HG02759 (cell line): ENCODE results near the gene NOC4L.
"Not testable (repeated sequence)": the region's sequence is repeated elsewhere in the genome, so short reads cannot be mapped to it uniquely, and the experiment has no call there.

ENCODE experiments used
- ATAC-seq: cut with Tn5 transposase; IDR thresholded peaks from one replicate; pipeline ENCODE4 v1.9.1; 2021; ENCODE audit warnings: mild to moderate bottlenecking, moderate library complexity; ENCODE audit not compliant: unreplicated experiment

NOC4L gene

DNA sequence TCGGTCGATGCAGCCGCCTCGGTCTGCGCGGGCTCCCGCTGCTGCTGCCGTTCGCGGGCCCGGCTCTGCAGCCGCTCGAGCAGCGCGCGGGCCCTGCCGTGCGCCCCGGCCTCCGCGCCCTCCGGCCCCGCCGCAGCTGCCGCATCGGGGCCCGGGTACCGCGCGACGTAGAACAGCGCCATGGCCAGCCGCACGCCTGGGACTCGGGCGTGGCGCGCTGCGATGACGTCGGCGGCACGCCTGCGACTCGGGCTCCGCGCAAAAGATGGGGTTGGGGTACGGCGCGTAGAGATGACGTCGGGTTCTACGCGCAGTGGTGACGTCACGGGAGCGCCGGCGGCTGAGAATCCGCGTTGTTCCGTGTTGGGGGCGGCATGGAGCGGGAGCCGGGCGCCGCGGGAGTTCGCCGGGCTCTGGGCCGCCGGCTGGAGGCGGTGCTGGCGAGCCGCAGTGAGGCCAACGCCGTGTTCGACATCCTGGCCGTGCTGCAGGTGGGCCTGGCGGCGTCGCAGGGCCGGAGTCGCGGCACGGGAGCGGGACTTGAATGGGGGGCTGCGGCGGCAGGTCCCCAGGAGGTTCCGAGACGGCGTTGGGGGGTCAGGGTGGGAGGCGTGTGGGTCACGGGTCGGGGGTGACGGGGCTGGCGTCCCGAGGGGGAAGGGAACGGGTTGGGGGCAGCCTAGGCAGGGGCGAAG, at the start of gene NOC4L, which contains the start of gene DDX51:
Gene NOC4L, plus strand, starts transcription at position 343 of the 695 bp plus-strand sequence. Its CDS starts 32 bp downstream, at position 375.
Gene DDX51, minus strand, starts transcription at position 205 of the 695 bp plus-strand sequence. Its CDS starts 23 bp downstream, at position 182.
- ATAC-seq, result peak; percentile 89

DNA sequence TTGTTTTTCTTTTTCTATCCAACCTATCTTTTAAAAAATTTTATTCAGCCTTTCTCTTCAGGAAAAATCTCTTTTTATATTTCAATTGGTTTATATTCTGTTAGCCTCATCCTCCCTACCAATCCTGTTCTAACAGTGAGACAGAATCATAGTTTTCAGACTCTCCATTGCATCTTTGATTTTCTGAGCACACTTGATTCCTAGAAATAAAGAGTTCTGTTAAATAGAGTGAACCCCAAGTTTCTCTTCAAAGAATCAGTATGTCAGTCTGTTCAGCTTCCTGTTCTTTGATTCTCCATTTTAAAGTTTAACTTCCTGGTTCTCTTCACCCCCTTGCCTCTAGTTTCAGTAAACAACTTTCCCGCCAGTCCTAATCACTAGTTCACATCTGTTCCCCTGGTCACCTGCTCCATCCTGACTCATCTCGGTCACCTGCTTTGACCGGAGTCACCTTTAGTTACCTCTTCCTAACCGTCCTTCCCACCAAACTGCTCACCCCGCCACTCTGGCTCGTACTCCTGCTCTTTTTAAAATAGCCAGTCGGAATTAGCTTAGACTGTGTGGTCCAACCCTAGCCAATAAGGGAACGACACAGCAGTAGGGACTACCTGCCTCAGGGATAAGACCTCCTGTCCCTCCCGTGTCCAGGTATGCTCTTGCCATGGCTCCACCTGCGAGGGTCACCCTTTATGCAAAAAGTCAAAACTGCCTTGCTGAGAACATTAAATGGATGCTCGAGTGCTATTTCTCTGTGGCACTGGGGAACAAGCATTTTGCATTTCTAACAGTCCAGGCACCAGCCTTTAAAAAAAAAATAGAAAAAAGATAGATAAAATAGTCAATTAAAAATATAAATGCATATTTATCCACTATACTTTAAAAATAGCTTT, 48.5 kb upstream of the NOC4L start:
- ATAC-seq, result no peak

DNA sequence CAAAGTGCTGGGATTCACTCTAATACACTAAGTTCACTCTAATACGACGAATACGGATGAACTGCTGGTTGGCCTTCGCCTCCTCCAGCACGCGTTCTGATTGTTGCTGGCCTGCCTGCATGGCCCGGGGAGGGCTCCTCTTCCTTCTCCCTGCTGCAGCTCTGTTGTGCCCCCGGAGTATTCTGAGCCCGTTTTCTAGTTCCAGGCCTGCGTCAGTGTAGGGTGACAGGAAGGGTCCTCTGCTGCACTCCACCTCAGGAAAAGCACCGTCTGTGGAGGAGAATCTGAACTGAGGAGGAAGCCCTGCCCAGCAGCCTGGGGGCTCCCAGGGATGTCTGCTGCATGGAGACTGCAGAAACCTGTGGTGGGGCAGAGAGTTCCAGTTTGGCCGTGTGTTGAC, 44.5 kb upstream of the NOC4L start:
- ATAC-seq, result no peak

- no peak for ATAC-seq
Measured at GRCh38 chr12:132100306-132101065, 43.8 kb upstream of the NOC4L start.

- no peak for ATAC-seq
Measured at GRCh38 chr12:132102297-132102696, 42.0 kb upstream of the NOC4L start.

- not testable (repeated sequence) for ATAC-seq
Measured at GRCh38 chr12:132103072-132103471, 41.2 kb upstream of the NOC4L start.

DNA sequence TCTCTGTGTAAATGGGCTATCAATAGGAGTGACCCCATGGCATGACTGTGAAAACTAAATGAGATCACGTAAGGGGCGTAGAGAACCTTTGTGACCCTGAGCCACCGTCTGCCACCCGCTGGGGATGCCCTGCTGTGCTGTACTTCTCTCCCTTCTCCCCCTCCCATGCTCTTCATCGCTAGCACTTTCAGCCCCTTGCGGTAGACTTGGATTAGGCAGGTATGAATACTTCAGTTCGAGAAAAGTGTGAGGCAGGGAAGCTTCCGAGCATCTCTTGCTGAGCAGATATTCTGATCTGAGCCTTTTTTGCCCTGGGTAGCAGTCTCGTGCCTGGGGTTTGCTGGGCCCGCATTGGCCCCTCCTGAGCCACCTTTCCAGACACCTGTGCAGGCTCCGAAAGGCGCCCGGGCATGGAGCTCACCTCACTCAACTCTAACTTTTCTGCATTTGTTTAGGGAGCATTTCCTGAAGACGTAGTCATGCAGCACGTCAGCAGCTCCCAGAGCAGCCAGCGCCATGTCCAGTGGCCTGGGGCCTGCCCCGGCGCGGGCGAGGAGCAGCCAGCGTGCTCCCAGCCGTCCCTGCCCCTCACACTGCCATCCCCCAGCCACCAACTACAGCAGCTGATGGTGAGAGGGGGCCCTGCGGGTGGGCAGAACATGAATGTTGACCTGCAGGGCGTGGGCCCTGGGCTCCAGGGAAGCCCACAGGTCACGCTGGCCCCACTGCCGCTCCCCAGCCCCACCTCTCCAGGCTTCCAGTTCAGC, 40.5 kb upstream of the NOC4L start:
- ATAC-seq, result no peak

GRCh38 chr12:132105467-132105866, 38.8 kb upstream of the NOC4L start:
- no peak for ATAC-seq

DNA sequence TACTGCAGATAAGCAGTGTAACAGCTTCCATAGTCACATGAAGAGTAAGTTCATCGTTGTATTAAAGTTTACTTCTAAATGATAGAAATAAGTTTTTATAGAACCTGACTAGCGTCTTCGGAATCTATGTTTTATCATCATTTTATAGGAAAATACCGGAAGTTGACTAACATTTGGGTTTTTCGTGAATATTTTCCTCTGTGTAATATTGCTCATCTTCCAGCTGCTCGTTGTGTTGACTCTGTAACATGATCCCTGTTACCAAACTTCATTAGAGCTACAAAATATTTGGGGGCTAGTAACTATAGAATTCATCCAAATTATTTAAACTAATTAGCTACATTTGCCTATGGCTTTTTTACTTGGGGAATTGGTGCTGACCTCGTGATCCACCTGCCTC, 37.3 kb upstream of the NOC4L start:
- ATAC-seq, result no peak

DNA sequence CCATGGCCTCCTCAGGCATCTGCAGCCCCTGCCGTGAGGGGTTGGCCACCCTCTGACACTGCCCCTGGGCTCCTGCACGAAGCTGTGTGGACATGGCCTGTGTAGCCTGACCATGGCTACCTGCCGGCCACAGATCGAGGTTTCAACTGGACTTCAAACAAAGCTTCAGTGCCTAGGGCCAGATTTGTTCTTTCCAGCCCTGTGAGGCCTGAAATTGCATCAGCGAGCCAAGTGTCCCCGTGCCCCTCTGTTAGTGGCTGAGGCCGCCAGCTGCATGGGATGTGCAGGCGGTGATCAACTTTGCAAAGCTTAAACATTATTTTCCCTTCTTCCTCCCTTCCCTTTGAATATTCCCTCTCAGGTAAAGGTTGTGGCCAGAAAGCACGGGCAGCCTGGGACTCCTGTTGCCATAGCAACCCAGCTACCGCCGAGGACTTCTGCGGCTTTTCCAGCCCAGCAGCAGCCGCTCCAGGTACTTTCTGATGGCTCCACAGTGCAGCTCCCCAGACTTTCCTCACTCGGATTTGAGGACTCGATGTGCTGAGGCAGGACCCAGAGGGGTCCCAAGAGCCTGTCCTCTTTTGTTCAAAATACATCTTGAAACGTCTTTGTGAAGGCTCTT, 35.9 kb upstream of the NOC4L start:
- ATAC-seq, result no peak

DNA sequence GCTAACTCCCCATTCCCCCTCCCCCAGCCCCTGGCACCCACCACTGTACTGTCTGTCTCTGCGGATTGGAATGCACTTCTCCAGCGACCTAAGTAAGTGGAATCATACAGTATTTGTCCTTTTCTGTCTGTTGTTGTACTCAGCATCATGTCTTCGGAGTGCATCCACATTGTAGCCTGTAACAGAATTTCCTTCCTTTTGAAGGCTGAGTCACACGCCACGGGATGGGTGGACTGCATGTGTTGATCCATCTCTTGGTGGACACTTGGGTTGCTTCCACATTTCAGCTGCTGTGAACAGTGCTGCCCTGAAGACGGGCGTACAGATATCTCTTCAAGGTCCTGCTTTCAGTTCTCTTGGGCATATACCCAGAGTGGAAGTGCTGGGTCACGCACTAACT, 34.5 kb upstream of the NOC4L start:
- ATAC-seq, result no peak

DNA sequence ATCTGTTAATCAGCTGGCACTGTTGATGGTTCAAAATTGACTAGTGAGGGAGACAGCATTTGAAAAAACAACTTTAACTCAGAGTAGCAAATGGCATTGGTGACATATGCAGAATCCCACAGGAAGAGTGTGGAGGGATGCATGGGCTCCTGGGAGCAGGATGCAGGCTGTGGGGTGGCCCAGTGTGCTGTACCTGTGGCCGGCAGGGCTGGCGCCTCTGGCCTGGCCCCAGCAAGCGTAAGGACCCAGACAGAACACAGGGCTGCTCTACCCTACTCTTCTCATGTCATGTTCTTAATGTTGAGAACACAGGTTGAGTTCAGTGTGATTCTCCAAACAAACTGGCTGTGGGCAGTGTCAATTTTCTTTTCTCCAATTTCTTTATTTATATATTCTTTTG, 33.6 kb upstream of the NOC4L start:
- no peak for ATAC-seq

GRCh38 chr12:132111654-132112304, 32.5 kb upstream of the NOC4L start:
- no peak for ATAC-seq

- no peak for ATAC-seq
Measured at GRCh38 chr12:132114667-132115066, 29.6 kb upstream of the NOC4L start.

DNA sequence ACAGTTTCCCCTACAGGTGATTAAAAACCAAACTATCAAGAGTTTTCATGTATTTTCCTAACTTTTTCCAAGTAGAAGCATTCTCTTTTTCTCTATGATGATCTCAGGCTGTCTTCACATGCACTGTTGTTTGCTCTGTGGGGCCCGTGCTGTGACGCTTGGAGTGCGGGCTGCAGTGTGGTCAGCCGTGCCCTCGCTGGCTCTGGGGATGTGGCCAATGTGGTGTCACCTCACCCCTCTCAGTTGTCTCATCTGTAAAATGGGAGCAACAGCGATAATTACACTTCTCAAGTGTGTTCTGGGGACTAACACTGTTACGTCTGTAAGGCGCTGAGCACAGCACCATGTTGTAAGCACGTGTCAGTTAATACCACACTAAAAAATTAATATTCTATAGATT, 28.8 kb upstream of the NOC4L start:
- no peak for ATAC-seq

DNA sequence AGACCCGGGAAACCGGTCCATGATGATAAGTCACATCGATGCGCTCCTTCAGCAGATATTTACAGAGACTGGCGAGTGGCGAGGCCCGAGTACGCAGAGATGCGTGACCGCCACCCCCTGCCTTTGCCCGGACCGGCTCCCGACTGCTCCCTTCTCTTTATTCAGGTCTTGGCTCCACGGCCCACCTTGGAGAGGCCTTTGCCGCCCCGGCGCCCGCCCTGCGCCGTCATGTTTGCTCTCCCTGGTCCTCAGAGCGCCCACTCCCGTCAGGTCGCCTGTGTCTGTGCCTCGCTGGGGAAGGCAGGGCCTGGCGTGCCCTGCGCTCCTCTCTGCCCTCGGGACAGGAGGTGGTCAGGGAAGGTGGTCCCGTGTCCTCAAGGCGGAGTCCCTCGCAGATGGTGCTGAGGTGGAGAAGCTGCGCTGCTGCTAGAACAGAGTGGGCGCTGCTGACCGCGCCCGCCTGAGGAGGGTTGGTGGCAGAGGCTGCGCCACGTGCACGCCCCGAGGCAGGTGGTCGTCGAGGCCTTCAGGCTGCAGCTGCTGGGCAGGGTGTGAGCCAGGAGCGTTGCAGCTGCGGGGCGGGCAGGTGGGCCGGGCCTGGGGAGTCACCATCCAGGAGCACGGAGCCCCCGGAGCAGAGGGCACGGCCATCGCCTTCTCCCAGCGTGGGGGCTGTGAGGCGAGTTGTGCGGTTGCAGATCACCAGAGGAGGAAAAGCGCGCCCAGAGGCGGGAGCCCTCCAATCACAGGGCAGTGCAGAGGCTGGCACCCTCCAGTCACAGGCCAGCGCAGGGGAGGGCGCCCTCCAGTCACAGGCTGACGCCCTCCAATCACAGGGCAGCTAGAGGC, 27.3 kb upstream of the NOC4L start:
- no peak for ATAC-seq

DNA sequence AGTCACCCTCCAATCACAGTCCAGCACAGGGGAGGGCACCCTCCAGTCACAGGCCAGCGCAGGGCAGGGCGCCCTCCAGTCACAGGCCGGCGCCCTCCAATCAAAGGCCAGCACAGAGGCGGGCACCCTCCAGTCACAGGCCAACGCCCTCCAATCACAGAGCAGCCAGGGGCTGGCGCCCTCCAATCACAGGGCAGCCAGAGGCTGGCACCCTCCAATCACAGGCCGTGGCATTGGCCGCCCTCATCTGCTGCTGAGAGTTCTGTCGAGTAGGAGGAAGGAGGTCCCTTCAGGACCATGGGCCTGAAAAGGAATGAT, 26.7 kb upstream of the NOC4L start:
- ATAC-seq, result no peak

DNA sequence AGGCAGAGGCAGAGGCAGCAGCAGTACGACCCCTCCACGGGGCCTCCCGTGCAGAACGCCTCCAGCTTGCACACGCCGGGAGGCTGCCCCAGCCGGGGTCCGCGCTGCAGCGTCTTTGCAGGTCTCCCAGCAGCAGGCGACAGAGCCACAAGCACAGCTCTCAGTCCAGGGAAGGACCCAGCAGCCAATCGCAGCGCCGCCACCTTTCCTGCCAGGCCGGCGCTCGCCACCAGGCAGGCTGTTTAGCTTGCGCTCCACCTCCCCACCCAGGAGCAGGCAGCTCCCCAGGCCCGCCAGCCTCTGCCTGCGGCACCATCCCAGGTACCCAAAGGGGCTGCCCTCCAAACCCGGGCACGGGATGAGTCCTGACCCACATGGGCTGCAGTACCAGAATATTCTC, 25.4 kb upstream of the NOC4L start:
- no peak for ATAC-seq

DNA sequence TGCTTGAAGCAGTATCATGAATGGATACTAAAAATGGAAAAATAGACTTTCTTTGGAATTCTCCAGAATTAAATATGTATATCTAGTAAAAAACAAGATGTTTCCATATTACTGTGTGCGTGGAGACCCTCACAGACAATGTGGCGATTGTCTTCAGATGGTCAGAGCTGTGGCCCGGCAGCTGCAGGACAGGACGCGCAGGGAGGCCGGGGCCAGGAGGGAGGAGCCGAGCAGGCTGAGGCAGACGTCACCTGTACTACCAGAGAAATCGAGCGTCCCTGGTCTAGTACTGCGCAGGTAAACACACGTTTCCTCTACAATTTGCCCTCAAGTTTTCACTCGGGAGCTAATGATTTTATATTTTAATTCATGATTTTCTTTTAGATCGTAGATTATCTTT, 23.0 kb upstream of the NOC4L start:
- ATAC-seq, result no peak
